ENCODE data around the gene SH2D2A. TPM values are rescaled to one million over a fixed set of nuclear protein-coding genes. Genes with fewer than 3 reads are reported as not detected.

Gene SH2D2A
- total RNA-seq, 1 experiment from 2014 or later, result 4.9 TPM

DNA sequence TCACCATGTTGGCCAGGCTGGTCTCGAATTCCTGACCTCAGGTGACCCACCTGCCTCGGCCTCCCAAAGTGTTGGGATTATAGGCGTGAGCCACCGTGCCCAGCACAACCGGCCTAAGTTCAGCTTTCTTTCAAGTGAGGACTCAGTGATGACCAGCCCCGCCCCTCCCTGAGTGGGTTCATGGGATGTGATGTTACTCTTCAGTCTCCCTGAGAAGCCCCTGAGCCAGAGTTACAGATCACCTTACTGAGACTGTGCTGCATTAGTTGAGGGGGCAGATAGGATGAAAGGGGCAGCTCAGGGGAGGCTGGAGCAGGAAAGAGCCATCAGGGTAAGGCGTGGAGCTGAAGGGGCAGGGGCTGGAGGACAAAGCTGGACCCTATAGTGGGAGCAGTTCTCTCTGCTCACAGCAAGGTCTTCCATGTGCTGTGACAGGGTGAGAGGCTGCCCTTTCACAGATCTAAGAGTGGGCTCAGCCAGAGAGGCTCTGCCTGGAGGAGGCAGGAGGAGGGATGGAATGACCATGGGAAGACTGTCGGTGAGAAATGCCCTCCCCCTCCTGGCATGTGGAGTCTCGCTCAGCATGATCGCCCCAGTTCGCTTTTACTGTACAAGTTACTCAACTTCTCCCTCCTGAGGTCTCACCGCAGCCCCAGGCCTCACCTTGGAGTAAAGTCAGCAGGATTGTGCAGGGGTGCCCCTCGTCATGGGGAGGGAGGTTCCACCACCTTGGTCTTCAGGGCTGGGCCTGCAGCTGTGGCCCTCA lies 13.4 kb downstream of the SH2D2A start (continued):
- TF ChIP-seq, protein P1, sequence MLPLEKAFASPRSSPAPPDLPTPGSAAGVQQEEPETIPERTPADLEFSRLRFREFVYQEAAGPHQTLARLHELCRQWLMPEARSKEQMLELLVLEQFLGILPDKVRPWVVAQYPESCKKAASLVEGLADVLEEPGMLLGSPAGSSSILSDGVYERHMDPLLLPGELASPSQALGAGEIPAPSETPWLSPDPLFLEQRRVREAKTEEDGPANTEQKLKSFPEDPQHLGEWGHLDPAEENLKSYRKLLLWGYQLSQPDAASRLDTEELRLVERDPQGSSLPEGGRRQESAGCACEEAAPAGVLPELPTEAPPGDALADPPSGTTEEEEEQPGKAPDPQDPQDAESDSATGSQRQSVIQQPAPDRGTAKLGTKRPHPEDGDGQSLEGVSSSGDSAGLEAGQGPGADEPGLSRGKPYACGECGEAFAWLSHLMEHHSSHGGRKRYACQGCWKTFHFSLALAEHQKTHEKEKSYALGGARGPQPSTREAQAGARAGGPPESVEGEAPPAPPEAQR (CRISPR knock-in tag; IDR thresholded peaks at IDR 0.05), result no peak
- TF ChIP-seq EMX1 (CRISPR knock-in tag; IDR thresholded peaks at IDR 0.05) (no peak), RORB (CRISPR knock-in tag; IDR thresholded peaks at IDR 0.05) (no peak)
- TF ChIP-seq, protein P2, sequence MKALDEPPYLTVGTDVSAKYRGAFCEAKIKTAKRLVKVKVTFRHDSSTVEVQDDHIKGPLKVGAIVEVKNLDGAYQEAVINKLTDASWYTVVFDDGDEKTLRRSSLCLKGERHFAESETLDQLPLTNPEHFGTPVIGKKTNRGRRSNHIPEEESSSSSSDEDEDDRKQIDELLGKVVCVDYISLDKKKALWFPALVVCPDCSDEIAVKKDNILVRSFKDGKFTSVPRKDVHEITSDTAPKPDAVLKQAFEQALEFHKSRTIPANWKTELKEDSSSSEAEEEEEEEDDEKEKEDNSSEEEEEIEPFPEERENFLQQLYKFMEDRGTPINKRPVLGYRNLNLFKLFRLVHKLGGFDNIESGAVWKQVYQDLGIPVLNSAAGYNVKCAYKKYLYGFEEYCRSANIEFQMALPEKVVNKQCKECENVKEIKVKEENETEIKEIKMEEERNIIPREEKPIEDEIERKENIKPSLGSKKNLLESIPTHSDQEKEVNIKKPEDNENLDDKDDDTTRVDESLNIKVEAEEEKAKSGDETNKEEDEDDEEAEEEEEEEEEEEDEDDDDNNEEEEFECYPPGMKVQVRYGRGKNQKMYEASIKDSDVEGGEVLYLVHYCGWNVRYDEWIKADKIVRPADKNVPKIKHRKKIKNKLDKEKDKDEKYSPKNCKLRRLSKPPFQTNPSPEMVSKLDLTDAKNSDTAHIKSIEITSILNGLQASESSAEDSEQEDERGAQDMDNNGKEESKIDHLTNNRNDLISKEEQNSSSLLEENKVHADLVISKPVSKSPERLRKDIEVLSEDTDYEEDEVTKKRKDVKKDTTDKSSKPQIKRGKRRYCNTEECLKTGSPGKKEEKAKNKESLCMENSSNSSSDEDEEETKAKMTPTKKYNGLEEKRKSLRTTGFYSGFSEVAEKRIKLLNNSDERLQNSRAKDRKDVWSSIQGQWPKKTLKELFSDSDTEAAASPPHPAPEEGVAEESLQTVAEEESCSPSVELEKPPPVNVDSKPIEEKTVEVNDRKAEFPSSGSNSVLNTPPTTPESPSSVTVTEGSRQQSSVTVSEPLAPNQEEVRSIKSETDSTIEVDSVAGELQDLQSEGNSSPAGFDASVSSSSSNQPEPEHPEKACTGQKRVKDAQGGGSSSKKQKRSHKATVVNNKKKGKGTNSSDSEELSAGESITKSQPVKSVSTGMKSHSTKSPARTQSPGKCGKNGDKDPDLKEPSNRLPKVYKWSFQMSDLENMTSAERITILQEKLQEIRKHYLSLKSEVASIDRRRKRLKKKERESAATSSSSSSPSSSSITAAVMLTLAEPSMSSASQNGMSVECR (CRISPR knock-in tag; IDR thresholded peaks at IDR 0.05; ENCODE audit: borderline replicate concordance), result no peak
- TF ChIP-seq, protein P3, sequence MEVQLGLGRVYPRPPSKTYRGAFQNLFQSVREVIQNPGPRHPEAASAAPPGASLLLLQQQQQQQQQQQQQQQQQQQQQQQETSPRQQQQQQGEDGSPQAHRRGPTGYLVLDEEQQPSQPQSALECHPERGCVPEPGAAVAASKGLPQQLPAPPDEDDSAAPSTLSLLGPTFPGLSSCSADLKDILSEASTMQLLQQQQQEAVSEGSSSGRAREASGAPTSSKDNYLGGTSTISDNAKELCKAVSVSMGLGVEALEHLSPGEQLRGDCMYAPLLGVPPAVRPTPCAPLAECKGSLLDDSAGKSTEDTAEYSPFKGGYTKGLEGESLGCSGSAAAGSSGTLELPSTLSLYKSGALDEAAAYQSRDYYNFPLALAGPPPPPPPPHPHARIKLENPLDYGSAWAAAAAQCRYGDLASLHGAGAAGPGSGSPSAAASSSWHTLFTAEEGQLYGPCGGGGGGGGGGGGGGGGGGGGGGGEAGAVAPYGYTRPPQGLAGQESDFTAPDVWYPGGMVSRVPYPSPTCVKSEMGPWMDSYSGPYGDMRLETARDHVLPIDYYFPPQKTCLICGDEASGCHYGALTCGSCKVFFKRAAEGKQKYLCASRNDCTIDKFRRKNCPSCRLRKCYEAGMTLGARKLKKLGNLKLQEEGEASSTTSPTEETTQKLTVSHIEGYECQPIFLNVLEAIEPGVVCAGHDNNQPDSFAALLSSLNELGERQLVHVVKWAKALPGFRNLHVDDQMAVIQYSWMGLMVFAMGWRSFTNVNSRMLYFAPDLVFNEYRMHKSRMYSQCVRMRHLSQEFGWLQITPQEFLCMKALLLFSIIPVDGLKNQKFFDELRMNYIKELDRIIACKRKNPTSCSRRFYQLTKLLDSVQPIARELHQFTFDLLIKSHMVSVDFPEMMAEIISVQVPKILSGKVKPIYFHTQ (CRISPR knock-in tag; IDR thresholded peaks at IDR 0.05), result no peak
- TF ChIP-seq, protein P4, sequence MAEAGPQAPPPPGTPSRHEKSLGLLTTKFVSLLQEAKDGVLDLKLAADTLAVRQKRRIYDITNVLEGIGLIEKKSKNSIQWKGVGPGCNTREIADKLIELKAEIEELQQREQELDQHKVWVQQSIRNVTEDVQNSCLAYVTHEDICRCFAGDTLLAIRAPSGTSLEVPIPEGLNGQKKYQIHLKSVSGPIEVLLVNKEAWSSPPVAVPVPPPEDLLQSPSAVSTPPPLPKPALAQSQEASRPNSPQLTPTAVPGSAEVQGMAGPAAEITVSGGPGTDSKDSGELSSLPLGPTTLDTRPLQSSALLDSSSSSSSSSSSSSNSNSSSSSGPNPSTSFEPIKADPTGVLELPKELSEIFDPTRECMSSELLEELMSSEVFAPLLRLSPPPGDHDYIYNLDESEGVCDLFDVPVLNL (CRISPR knock-in tag; IDR thresholded peaks at IDR 0.05; ENCODE audit: borderline replicate concordance, low read depth), result no peak

DNA sequence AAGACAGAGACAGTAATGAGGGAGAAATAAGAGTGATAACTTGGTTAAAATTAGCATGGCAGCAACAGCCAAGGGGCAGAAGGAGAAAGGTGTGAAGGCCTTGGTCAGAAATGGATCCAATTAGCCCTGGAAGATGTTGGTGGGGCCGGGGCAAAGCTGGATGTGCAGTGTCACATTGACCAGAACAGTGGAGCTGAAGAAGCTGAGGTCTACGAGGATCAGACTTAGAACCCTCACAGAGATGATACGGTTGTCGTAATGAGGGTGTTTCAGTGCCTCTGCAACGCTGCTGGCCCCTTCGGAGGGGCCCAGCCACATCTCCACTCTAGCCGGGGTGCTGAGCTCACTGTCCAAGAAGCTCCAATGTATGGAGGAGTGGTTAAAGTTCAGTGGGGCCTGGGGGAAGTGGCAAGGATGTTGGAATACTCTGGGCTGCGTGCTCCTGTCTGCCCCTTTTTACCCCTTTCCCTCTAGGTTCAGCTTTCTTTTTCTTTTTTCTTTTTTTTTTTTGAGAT lies 14.2 kb downstream of the SH2D2A start:
- Mint-ChIP-seq H3K27me3 (ENCODE audit: low read depth) (no peaks in the 10 kb centered on the region), H3K4me3 (no peak overlapping the region), H3K4me1 (no peaks in the 10 kb centered on the region), H3K27ac (0 out of 2 replicates have a peak overlapping the region, but pooled peaks have one; percentile 7), H3K9me3 (no peaks in the 10 kb centered on the region), H3K36me3 (peaks cover 31% of the 10 kb centered on the region)
- no peak for ATAC-seq
- POLR2A ChIA-PET, result interaction anchor here (0.7 kb wide), 1 partner anchor 90 kb away, joined by 5 read pairs; no protein-coding TSS in a partner anchor
- CTCF ChIA-PET, result interaction anchor here (0.5 to 3.9 kb wide), 9 partner anchors 12 to 142 kb away, joined by 3 to 20 read pairs (median 4); partner anchors contain the start of genes INSRR, LRRC71 and NTRK1
- no peak for DNase-seq (ENCODE audit: low spot score)
- TF ChIP-seq ZNF396 (CRISPR knock-in tag; IDR thresholded peaks at IDR 0.05; ENCODE audit: borderline replicate concordance), result no peak
- TF ChIP-seq, protein P5, sequence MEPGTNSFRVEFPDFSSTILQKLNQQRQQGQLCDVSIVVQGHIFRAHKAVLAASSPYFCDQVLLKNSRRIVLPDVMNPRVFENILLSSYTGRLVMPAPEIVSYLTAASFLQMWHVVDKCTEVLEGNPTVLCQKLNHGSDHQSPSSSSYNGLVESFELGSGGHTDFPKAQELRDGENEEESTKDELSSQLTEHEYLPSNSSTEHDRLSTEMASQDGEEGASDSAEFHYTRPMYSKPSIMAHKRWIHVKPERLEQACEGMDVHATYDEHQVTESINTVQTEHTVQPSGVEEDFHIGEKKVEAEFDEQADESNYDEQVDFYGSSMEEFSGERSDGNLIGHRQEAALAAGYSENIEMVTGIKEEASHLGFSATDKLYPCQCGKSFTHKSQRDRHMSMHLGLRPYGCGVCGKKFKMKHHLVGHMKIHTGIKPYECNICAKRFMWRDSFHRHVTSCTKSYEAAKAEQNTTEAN (CRISPR knock-in tag; IDR thresholded peaks at IDR 0.05), result no peak
- no peak for TF ChIP-seq ZBTB21 (CRISPR knock-in tag; IDR thresholded peaks at IDR 0.05; ENCODE audit: borderline replicate concordance)
- no peak for TF ChIP-seq NR2C2 (CRISPR knock-in tag; IDR thresholded peaks at IDR 0.05)
- TF ChIP-seq GABPB1 (CRISPR knock-in tag; IDR thresholded peaks at IDR 0.05), result no peak
- no peak for TF ChIP-seq TP53 (CRISPR knock-in tag; IDR thresholded peaks at IDR 0.05)
- TF ChIP-seq, protein P6, sequence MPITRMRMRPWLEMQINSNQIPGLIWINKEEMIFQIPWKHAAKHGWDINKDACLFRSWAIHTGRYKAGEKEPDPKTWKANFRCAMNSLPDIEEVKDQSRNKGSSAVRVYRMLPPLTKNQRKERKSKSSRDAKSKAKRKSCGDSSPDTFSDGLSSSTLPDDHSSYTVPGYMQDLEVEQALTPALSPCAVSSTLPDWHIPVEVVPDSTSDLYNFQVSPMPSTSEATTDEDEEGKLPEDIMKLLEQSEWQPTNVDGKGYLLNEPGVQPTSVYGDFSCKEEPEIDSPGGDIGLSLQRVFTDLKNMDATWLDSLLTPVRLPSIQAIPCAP (CRISPR knock-in tag; IDR thresholded peaks at IDR 0.05), result no peak
- no peak for TF ChIP-seq ZNF423 (CRISPR knock-in tag; IDR thresholded peaks at IDR 0.05)
- TF ChIP-seq, protein P7, sequence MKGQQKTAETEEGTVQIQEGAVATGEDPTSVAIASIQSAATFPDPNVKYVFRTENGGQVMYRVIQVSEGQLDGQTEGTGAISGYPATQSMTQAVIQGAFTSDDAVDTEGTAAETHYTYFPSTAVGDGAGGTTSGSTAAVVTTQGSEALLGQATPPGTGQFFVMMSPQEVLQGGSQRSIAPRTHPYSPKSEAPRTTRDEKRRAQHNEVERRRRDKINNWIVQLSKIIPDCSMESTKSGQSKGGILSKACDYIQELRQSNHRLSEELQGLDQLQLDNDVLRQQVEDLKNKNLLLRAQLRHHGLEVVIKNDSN (CRISPR knock-in tag; IDR thresholded peaks at IDR 0.05), result no peak
- no peak for TF ChIP-seq TEAD4 (CRISPR knock-in tag; IDR thresholded peaks at IDR 0.05)
- no peak for TF ChIP-seq RORB (CRISPR knock-in tag; IDR thresholded peaks at IDR 0.05)
- TF ChIP-seq, protein P8, sequence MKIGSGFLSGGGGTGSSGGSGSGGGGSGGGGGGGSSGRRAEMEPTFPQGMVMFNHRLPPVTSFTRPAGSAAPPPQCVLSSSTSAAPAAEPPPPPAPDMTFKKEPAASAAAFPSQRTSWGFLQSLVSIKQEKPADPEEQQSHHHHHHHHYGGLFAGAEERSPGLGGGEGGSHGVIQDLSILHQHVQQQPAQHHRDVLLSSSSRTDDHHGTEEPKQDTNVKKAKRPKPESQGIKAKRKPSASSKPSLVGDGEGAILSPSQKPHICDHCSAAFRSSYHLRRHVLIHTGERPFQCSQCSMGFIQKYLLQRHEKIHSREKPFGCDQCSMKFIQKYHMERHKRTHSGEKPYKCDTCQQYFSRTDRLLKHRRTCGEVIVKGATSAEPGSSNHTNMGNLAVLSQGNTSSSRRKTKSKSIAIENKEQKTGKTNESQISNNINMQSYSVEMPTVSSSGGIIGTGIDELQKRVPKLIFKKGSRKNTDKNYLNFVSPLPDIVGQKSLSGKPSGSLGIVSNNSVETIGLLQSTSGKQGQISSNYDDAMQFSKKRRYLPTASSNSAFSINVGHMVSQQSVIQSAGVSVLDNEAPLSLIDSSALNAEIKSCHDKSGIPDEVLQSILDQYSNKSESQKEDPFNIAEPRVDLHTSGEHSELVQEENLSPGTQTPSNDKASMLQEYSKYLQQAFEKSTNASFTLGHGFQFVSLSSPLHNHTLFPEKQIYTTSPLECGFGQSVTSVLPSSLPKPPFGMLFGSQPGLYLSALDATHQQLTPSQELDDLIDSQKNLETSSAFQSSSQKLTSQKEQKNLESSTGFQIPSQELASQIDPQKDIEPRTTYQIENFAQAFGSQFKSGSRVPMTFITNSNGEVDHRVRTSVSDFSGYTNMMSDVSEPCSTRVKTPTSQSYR (CRISPR knock-in tag; IDR thresholded peaks at IDR 0.05), result no peak

All from WTC11 (cell line).